SIG-M5 (cell line): ENCODE data around the gene IGFBP4.
A peak's percentile ranks its signal among the peaks of the same experiment; 100 is the strongest.
"Not testable (repeated sequence)": the region's sequence is repeated elsewhere in the genome, so short reads cannot be mapped to it uniquely, and the experiment has no call there.

Experiments
- DNase-seq: peaks from one replicate; lab custom pipeline; 2025; lab: John Stamatoyannopoulos, UW

IGFBP4 gene

GRCh38 chr17:40443196-40443987 is at the start of gene IGFBP4:
Gene IGFBP4, plus strand, starts transcription at chr17:40443450. Its CDS starts 286 bp downstream, at chr17:40443736.
- DNase-seq = no peak

GRCh38 chr17:40399185-40399584 is 44.1 kb upstream of the IGFBP4 start:
- no peak for DNase-seq

- DNase-seq = no peak
Measured at GRCh38 chr17:40402668-40403067, 40.6 kb upstream of the IGFBP4 start.

DNA sequence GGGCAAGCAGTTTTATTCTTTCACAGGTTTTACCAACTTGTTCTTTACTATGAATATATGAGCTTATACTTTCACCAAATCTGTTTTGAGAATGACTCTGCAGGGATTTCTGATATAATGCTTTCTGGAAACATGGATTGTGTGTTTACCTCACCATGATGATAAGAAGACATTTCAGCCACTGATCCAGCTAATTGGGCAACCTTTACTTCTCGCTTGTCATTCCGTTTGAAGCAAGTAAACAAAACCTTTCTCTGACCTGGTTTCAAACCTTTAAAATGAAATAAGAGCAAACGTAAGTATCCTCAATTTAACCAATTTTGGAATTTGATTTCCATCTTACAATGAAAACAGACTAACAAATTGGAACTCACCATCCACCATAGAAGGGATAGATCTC is 39.2 kb upstream of the IGFBP4 start:
- DNase-seq = no peak

DNA sequence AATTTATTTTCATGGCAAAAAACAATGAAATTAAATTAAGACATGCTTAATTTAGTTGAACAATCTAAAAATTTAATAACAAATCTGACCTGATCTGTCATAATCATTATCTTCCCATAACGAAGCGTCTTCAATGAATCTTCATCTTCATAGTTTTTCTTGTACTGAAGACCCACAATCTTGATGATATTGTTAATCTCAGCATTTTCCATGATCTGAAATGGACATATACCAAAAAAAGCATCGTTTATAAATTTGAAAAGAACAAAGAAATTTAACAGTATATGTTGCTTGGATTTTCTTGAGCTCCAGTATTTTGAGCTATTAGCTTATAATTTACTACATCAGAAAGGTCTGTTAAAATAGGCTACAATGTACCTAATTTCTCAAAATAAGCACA is 35.8 kb upstream of the IGFBP4 start:
- no peak for DNase-seq

DNA sequence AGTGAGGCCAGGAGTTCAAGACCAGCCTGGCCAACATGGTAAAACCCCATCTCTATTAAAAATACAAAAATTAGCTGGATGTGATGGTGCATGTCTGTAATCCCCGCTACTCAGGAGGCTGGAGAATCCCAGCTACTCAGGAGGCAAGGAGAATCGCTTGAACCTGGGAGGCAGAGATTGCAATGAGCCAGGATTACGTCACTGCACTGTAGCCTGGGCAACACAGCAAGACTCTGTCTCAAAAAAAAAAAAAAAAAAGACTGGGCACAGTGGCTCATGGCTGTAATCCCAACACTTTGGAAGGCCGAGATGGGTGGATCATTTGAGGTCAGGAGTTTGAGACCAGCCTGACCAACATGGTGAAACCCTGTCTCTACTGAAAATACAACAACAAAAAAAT is 33.7 kb upstream of the IGFBP4 start:
- DNase-seq = not testable (repeated sequence)

GRCh38 chr17:40410082-40410481 is 33.2 kb upstream of the IGFBP4 start:
- DNase-seq = no peak

DNA sequence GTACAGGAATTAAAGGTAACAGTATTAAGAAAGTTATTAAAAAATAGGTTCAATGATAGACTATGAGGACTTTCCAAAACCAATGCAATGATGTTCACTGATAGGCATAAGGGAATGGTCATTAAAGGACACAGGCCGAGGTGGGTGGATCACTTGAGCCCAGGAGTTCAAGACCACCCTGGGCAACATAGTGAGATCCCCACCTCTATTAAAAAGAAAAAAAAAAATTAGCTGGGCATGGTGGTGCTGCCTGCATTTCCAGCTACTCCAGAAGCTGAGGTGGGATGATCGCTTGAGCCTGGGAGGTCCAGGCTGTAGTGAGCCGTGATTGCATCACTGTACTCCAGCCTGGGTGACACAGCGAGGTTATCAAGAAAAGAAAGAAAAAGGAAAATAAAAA is 31.4 kb upstream of the IGFBP4 start:
- DNase-seq = no peak

DNA sequence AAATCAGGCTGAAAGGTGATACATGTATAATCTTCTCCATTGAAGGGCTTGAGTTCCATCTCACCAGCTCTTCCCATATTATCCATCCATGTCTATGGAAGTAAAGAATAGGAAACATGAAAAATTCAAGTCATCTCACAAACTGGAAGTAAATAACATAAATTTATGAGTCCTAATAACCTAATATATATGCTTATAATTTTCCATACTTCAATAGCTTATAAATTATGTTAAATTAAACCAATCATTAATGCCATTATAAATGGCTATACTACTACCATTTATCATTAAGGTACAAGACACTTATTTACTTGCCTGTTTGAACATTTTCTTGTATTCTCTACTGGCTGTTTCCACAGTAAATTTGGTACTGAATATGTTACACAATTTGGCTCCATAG is 30.4 kb upstream of the IGFBP4 start:
- no peak for DNase-seq

GRCh38 chr17:40414312-40414711 is 28.9 kb upstream of the IGFBP4 start:
- not testable (repeated sequence) for DNase-seq

GRCh38 chr17:40415390-40415789 is 27.9 kb upstream of the IGFBP4 start:
- DNase-seq = peak; percentile 10

DNA sequence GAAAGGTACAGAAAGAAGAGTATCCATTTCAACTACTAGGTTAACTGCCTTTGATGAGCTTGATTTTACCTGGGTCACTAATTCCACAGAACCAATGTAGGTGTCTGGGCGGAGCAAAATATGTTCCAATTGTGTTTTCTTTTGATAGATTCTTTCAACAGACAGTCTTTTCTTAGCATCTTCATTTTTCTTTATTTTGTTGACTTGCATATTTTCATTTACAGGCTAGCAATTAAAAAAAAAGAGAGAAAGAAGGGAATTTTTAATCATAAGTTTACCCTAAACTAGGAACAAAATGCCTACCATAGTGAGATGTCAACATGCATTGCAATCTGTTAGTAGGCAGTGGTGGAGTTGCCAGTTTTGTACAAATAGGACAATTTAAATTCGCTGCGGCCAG is 26.6 kb upstream of the IGFBP4 start:
- no peak for DNase-seq

- DNase-seq = no peak
Measured at GRCh38 chr17:40417258-40417608, 26.0 kb upstream of the IGFBP4 start.

DNA sequence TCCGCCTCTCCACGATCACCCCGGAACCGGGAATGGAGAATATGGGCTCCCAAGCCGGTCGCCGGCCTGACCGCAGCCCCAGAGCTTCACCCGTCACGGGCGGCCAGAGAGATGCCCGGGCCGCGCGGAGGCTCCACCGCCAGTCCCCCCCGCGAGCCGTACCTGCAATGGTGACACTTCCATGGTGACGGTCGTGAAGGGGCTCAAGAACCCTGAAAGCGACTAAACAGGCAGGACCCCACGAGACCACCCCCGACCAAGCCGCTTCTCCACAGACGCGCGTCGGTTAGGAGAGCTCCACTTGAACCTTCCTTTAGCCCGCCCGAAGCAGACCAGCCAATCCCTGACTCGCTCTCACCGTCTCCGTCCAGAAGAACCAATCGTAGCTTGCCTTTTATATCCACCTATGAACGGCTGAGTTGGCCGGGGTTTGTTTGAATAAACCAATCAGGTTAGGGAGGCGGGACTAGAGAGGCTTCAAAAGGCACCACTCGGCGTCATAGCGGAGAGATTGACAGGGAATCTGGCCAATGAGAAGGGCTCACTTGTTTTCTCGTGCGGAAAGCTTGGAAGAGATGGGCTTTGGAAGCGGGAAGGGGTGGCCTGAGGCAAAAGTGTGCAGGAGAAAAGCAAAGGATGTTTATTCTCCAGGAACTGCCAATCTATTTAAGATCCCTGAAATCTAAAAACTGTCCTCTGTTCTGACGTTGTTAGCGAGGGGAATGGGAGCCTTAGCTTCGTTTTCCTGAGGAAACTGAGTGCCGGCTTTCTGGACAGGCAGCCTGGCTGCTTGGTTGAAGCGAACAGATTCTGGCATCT is 25.4 kb upstream of the IGFBP4 start, which contains the start of gene TOP2A:
TSS of gene TOP2A (minus strand) at position 288 of the 819 bp plus-strand sequence. CDS start at position 183, 105 bp downstream.
- peak; percentile 99 for DNase-seq

DNA sequence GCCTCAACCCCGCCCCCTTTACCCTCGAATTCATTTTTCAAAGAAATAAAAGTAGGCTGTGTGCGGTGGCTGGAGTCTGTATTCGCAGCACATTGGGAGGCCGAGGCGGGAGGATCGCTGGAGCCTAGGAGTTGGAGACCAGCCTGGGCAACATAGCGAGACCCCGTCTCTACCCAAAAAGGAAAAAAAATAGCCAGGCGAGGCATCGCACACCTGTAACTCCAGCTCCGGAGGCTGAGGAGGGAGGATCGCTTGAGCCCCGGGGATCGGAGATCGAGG is 24.9 kb upstream of the IGFBP4 start:
- DNase-seq = no peak

DNA sequence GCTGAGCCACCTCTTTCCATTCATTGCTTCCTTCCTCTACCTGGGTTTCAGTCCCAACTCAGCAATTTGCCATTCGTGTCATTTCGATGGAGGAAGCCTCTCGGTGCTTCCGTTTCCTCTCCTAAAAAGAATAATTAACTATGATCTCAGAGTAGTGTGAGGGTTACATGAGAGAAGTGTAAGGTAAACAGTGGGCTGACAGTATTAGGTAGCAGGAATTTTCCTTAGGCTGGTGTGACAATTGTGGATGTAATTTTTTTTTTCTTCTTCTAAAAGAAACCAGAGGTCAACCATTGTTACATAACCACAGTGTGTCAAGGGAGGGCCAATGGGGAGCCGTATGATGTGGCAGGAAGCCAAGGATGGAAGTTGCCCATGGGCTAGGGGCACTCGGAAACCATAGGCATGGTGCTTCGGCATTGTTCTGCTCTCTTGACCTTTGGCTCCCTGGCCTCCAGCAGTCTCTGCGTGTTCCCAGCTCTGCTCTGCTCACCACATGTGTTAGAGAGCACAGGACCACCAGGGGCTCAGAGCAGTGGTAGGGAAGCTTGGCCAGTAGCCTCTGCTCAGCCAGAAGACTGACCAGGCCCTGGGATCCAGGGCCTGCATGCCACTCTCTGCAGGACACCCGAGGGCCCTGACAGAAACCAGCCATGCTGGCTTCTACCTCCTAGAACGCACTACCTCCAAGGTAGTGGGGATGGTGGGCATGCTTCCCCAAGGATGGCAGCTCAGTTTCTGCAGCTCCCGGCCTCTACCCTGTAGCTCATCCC is 23.5 kb upstream of the IGFBP4 start:
- no peak for DNase-seq

GRCh38 chr17:40422990-40423633 is 20.1 kb upstream of the IGFBP4 start:
- DNase-seq = no peak

GRCh38 chr17:40425741-40426140 is 17.5 kb upstream of the IGFBP4 start:
- no peak for DNase-seq

DNA sequence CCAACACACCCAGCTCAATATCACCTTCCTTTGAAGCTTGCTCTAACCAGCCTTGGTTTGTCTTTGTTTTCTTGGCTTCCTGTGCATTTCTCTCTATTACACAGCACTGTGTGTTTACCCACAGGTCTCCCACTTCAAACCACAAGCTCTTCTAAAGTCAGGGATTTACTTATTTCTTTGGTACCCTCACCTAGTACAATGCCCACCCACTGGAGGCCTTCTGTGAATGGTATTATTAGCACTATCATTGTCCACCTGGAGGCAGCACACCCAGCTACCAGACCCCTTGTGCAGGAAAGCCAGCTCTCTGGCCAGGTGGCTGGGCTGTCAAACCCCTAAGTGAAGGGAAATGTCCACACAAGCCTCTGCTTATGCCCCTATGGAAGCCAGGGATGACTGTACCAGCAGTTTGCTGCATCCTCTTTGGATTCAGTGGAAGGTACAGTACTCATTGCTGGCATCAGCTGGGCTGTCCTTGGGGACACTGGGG is 16.2 kb upstream of the IGFBP4 start:
- DNase-seq = no peak

DNA sequence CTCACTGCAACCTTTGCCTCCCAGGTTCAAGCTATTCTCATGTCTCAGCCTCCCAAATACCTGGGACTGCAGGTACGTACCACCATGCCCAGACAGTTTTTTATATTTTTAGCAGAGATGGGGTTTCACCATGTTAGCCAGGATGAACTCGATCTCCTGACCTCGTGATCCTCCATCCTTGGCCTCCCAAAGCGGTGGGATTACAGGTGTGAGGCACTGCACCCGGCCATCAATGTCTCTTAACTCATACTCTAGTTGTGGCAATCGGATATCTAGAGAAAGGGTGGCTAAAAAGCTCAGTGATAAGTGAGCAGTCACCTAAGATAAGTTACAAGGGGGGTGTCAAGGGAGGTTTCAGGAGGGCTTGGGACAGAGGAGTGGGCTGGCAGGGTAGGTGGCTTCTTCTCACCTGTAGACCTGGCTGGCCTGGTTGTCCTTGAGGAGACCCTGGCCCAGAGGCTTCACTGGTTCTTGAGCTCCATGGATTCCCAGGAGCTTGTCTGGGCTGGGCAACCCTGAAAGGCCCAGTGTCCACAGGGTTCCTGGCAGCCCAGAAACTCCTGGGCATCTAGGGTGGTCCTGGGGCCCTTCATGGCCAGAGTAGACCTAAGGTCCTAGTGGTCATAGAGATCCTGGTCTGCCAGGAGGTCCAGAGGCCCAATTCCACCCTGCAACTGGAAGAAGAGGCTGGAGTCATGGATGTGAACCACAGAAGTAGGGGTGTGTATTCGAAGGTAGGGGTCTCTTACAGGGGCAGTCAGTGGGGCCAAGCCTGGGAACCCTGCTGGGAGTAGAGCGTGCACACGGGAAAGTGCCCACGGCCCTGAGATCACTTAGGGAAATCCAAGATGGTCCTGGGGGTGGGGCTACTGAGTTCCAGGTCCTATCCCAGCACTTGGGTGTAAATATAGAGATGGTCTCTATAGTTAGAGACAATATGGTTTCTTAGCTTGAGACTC is 12.7 kb upstream of the IGFBP4 start:
- DNase-seq = no peak

DNA sequence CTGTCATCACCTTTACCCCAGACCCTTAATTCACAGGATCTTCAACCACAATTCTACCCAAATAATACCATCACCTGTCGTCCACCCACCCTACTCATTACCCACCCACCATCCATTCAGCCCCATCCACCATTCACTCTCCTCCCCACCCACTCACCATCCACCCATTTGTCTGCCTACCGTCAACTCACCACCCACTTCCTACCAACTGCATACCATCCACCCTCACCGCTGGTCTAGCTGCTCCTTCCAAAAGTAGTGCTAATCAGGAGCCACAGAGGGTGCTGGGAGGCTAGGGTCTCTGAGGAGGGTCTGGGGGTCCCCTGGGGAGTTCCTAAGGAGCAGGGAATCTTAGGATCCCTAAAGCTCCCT is 12.0 kb upstream of the IGFBP4 start:
- no peak for DNase-seq
